GM12864 (cell line): Measurements from ENCODE around the gene SAMD13.

Experiments used
- DNase-seq: peaks from one replicate; pipeline ENCODE4 v3.0.0-alpha.2; 2011; ENCODE audit warnings: low read depth
- H3K4me3 ChIP-seq: 2 replicates; pipeline ENCODE4 v1.5.1; 2011; ENCODE audit warnings: mild to moderate bottlenecking, low read depth, low read length, control low read depth
- CTCF ChIP-seq: IDR thresholded peaks from 2 replicates; pipeline ENCODE4 v1.5.1; 2011; ENCODE audit warnings: low read depth, mild to moderate bottlenecking, moderate library complexity, low read length, control low read depth, inconsistent platforms; ENCODE audit errors: missing control alignments

SAMD13 gene

DNA sequence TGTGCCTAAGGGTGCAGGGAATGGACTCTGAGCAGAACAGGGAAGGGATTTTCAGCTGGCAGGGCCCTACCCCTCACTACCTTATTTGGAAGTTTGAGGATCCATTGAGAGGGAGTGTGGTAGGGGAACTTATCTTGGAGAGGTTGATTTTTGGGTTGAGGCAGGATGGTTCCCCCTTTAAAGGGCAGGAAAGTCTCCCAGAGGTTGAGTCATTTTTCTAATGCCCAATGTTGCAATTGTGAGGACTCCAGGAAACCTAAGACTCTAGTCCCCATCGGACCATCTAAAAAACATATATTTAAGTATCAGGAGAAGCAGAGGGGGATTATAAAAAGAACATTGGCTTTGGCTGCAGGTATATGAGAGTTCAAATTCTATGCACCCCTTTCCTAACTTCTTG is 47.3 kb downstream of the SAMD13 start:
- no peak for DNase-seq
- no peak overlapping the region for H3K4me3 ChIP-seq
- TF ChIP-seq CTCF: no peak

GRCh38 chr1:84350104-84350503 is 48.6 kb downstream of the SAMD13 start:
- no peak for TF ChIP-seq CTCF
- H3K4me3 ChIP-seq: no peak overlapping the region
- DNase-seq: no peak

- DNase-seq: no peak
- no peak overlapping the region for H3K4me3 ChIP-seq
- no peak for TF ChIP-seq CTCF
Observed at GRCh38 chr1:84350550-84350949, 49.0 kb downstream of the SAMD13 start.

GRCh38 chr1:84352298-84353106 is 51.0 kb downstream of the SAMD13 start:
- H3K4me3 ChIP-seq: no peak overlapping the region
- DNase-seq: no peak
- TF ChIP-seq CTCF: no peak

GRCh38 chr1:84353695-84354094 is 52.2 kb downstream of the SAMD13 start:
- DNase-seq: no peak
- no peak overlapping the region for H3K4me3 ChIP-seq
- no peak for TF ChIP-seq CTCF

DNA sequence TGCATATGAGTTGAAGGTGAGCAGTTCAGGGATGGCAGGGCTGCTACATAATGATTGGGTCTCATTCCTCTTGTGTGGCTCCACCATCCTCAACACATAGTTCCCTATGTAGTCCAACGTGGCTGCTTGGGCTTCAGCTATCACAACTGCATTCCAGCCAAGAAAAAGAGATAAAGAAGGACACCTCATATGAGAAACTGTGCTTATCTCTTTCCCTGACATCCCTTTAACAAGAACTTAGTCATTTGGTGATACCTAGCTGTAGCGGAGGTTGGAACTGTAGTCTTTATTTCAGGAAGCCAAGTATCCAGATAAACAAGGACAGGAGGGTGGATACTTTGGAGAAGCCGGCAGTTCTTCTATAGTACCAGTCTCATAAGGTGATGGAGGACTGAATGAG is 54.0 kb downstream of the SAMD13 start:
- DNase-seq: no peak
- no peak overlapping the region for H3K4me3 ChIP-seq
- no peak for TF ChIP-seq CTCF

GRCh38 chr1:84356881-84357280 is 55.4 kb downstream of the SAMD13 start:
- DNase-seq: no peak
- H3K4me3 ChIP-seq: no peak overlapping the region
- TF ChIP-seq CTCF: no peak
